OCI-LY1 (cell line): ENCODE measurements around the gene CENPT.

Experiments
- EZH2 ChIP-seq: fragments of 200-600 bp; sonication (generic), shearing (Covaris generic); IDR thresholded peaks from 2 replicates; pipeline ENCODE4 v1.8.0; 2017; ENCODE audit warnings: borderline replicate concordance, mixed run types, mild to moderate bottlenecking, antibody characterized with exemption, low read length, moderate library complexity, mixed read lengths
- TF ChIP-seq, protein P1 (sequence below): fragments of 200-600 bp; sonication (generic), shearing (Covaris generic); IDR thresholded peaks from 2 replicates; pipeline ENCODE4 v1.5.1; 2017; ENCODE audit warnings: mild to moderate bottlenecking, antibody characterized with exemption, low read length, moderate library complexity, mixed read lengths

DNA sequence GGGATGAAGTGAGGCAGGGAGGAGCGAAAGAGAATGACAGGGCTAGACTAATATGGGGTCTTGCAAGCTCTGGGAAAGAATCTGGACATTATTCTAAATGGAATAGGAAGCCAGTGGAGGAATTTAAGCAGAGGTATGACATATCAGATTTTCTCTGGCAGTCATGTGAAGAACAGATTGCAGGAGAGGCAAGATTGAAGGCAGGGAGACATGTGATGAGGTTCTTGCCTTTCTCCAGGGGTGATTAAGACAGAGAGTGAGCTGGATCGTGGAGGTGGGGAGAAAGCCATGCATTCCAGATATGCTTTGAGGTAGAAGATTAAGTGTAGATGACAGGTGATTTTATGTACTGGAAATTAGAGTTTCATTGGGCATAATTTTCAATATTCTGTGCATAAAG lies 9.7 kb downstream of the CENPT start:
- no peak for TF ChIP-seq EZH2
- TF ChIP-seq, protein P1, sequence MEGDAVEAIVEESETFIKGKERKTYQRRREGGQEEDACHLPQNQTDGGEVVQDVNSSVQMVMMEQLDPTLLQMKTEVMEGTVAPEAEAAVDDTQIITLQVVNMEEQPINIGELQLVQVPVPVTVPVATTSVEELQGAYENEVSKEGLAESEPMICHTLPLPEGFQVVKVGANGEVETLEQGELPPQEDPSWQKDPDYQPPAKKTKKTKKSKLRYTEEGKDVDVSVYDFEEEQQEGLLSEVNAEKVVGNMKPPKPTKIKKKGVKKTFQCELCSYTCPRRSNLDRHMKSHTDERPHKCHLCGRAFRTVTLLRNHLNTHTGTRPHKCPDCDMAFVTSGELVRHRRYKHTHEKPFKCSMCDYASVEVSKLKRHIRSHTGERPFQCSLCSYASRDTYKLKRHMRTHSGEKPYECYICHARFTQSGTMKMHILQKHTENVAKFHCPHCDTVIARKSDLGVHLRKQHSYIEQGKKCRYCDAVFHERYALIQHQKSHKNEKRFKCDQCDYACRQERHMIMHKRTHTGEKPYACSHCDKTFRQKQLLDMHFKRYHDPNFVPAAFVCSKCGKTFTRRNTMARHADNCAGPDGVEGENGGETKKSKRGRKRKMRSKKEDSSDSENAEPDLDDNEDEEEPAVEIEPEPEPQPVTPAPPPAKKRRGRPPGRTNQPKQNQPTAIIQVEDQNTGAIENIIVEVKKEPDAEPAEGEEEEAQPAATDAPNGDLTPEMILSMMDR = no peak
